H9 (cell line): ENCODE measurements around the gene CFAP97. TPM values are rescaled to one million over a fixed set of nuclear protein-coding genes. Genes with fewer than 3 reads are reported as not detected.

Experiments
- DNase-seq: peaks from one replicate; pipeline ENCODE4 v3.0.0-alpha.2; 2017
- H2AFZ ChIP-seq: one replicate; pipeline ENCODE4 v1.6.1; 2013; ENCODE audit warnings: mild to moderate bottlenecking, low read length, control low read depth, moderate library complexity
- H2AK5ac ChIP-seq: 2 replicates; pipeline ENCODE4 v1.6.1; 2013; ENCODE audit warnings: low read length, control low read depth, mixed read lengths; ENCODE audit not compliant: insufficient read length
- H2BK120ac ChIP-seq: one replicate; pipeline ENCODE4 v1.6.1; 2013; ENCODE audit warnings: low read depth, mild to moderate bottlenecking, low read length, control low read depth, inconsistent platforms; ENCODE audit not compliant: poor library complexity, severe bottlenecking
- H2BK12ac ChIP-seq: 2 replicates; pipeline ENCODE4 v1.6.1; 2013; ENCODE audit warnings: low read length, control low read depth, mixed read lengths, low read depth; ENCODE audit not compliant: insufficient read length
- H2BK15ac ChIP-seq: 2 replicates; pipeline ENCODE4 v1.6.1; 2013; ENCODE audit warnings: low read depth, low read length, control low read depth
- H2BK20ac ChIP-seq: one replicate; pipeline ENCODE4 v1.6.1; 2013; ENCODE audit warnings: low read depth, mild to moderate bottlenecking, low read length, control low read depth, inconsistent platforms; ENCODE audit not compliant: poor library complexity, severe bottlenecking
- H2BK5ac ChIP-seq: 2 replicates; pipeline ENCODE4 v1.6.1; 2013; ENCODE audit warnings: low read length, control low read depth, mixed read lengths; ENCODE audit not compliant: insufficient read length
- H3K14ac ChIP-seq: 2 replicates; pipeline ENCODE4 v1.6.1; 2013; ENCODE audit warnings: low read length, control low read depth; ENCODE audit not compliant: insufficient read depth
- H3K18ac ChIP-seq: 2 replicates; pipeline ENCODE4 v1.6.1; 2013; ENCODE audit warnings: low read depth, mild to moderate bottlenecking, mixed read lengths, low read length, control low read depth; ENCODE audit not compliant: insufficient read length
- H3K23ac ChIP-seq: 2 replicates; pipeline ENCODE4 v1.6.1; 2013; ENCODE audit warnings: low read length, control low read depth, mixed read lengths, low read depth; ENCODE audit not compliant: insufficient read length
- H3K23me2 ChIP-seq: 2 replicates; pipeline ENCODE4 v1.6.1; 2013; ENCODE audit warnings: low read depth, mild to moderate bottlenecking, mixed read lengths, low read length, control low read depth; ENCODE audit not compliant: insufficient read length, poor library complexity, severe bottlenecking
- H3K27ac ChIP-seq: 2 replicates; pipeline ENCODE4 v1.5.1; 2013; ENCODE audit warnings: low read length, control low read depth, mixed read lengths, low read depth; ENCODE audit not compliant: insufficient read length
- H3K27me3 ChIP-seq: 2 replicates; pipeline ENCODE4 v1.6.1; 2013; ENCODE audit warnings: low read length, control low read depth, inconsistent platforms; ENCODE audit not compliant: insufficient read depth
- H3K4ac ChIP-seq: 2 replicates; pipeline ENCODE4 v1.6.1; 2013; ENCODE audit warnings: low read depth, mild to moderate bottlenecking, control low read depth, inconsistent platforms, low read length, moderate library complexity
- H3K4me1 ChIP-seq: 2 replicates; pipeline ENCODE4 v1.6.1; 2013; ENCODE audit warnings: low read length, control low read depth, inconsistent platforms; ENCODE audit not compliant: insufficient read depth
- H3K4me2 ChIP-seq: 2 replicates; pipeline ENCODE4 v1.6.1; 2013; ENCODE audit warnings: low read length, control low read depth, mixed read lengths; ENCODE audit not compliant: insufficient read length, insufficient read depth
- H3K56ac ChIP-seq: 2 replicates; pipeline ENCODE4 v1.6.1; 2013; ENCODE audit warnings: low read depth, mild to moderate bottlenecking, mixed read lengths, low read length, control low read depth; ENCODE audit not compliant: insufficient read length
- H3K79me1 ChIP-seq: 2 replicates; pipeline ENCODE4 v1.6.1; 2013; ENCODE audit warnings: low read depth, mild to moderate bottlenecking, moderate library complexity, low read length, control low read depth, inconsistent platforms; ENCODE audit not compliant: insufficient read depth, poor library complexity, severe bottlenecking
- H3K79me2 ChIP-seq: 2 replicates; pipeline ENCODE4 v1.6.1; 2013; ENCODE audit warnings: low read length, control low read depth, inconsistent platforms; ENCODE audit not compliant: insufficient read depth
- H3K9ac ChIP-seq: 2 replicates; pipeline ENCODE4 v1.6.1; 2013; ENCODE audit warnings: low read length, control low read depth, mixed read lengths; ENCODE audit not compliant: insufficient read length; ENCODE audit errors: extremely low read depth
- H3K9me3 ChIP-seq: one replicate; pipeline ENCODE4 v1.6.1; 2013; ENCODE audit warnings: low read depth, low read length, inconsistent platforms; ENCODE audit not compliant: control insufficient read depth
- H3T11ph ChIP-seq: one replicate; pipeline ENCODE4 v1.6.1; 2013; ENCODE audit warnings: mild to moderate bottlenecking, low read length, control low read depth, inconsistent platforms
- H4K20me1 ChIP-seq: one replicate; pipeline ENCODE4 v1.6.1; 2013; ENCODE audit not compliant: control insufficient read depth, insufficient read length, insufficient read depth
- H4K5ac ChIP-seq: 2 replicates; pipeline ENCODE4 v1.6.1; 2013; ENCODE audit warnings: low read depth, mild to moderate bottlenecking, mixed read lengths, low read length, control low read depth; ENCODE audit not compliant: insufficient read length
- H4K8ac ChIP-seq: replicated peaks from 2 replicates; pipeline ENCODE4 v1.6.1; 2013; ENCODE audit warnings: low read length, control low read depth, mixed read lengths, low read depth; ENCODE audit not compliant: insufficient read length
- H4K91ac ChIP-seq: 2 replicates; pipeline ENCODE4 v1.6.1; 2013; ENCODE audit warnings: low read depth, mild to moderate bottlenecking, moderate library complexity, mixed read lengths, low read length, control low read depth; ENCODE audit not compliant: insufficient read length
- H3K27ac Mint-ChIP-seq, 3 experiments: 2 replicates in 2 of 3; 3 replicates in 1 of 3; pipeline ENCODE4 v1.8.0; 2020 to 2021; ENCODE audit warnings: mixed read lengths in 3 of 3, mild to moderate bottlenecking in 1 of 3, moderate library complexity in 1 of 3
- H3K27me3 Mint-ChIP-seq: 2 replicates; pipeline ENCODE4 v1.8.0; 2021; ENCODE audit warnings: low read depth, mild to moderate bottlenecking, moderate library complexity, mixed read lengths
- H3K36me3 Mint-ChIP-seq, 3 experiments: 2 replicates in 2 of 3; 3 replicates in 1 of 3; pipeline ENCODE4 v1.8.0; 2020 to 2021; ENCODE audit warnings: low read depth in 3 of 3, mixed read lengths in 3 of 3; ENCODE audit not compliant: insufficient read depth in 1 of 3
- H3K4me1 Mint-ChIP-seq, 2 experiments: 2 replicates each; pipeline ENCODE4 v1.8.0; 2020; ENCODE audit warnings: mixed read lengths in 2 of 2
- H3K4me3 Mint-ChIP-seq, 2 experiments: 2 replicates in 1 of 2; 3 replicates in 1 of 2; pipeline ENCODE4 v1.8.0; 2020 to 2021; ENCODE audit warnings: mild to moderate bottlenecking in 2 of 2, mixed read lengths in 2 of 2, moderate library complexity in 1 of 2
- H3K9me3 Mint-ChIP-seq, 2 experiments: 2 replicates in 1 of 2; 3 replicates in 1 of 2; pipeline ENCODE4 v1.8.0; 2020; ENCODE audit warnings: mild to moderate bottlenecking in 2 of 2, mixed read lengths in 2 of 2, moderate library complexity in 1 of 2
- CTCF ChIP-seq: fragments of 200-600 bp; sonication (generic); conservative IDR thresholded peaks from 3 replicates; pipeline ENCODE4 v1.8.0; 2021; ENCODE audit warnings: antibody characterized with exemption, mild to moderate bottlenecking
- WGBS: extraction: QIAGEN DNeasy Blood & Tissue Kit; methylation state at CpG from one replicate; pipeline ENCODE4 v1.1.7; 2013; ENCODE audit warnings: missing lambda C conversion rate, low lambda C conversion rate, mixed read lengths; ENCODE audit not compliant: insufficient read length; ENCODE audit errors: extremely low coverage; 5-methylcytosine and 5-hydroxymethylcytosine counted together
- total RNA-seq: library from RNA; stranded (reverse); gene quantifications from 2 replicates; pipeline ENCODE4 v1.2.1, GENCODE V29; 2021

The CFAP97 gene
- total RNA-seq, 1 experiment from 2014 or later: 39.3 TPM

- H3K36me3 Mint-ChIP-seq: no peaks in the 10 kb centered on the region; a peak in 1 of 7 replicates
- Histone ChIP-seq H2BK5ac (no peak overlapping the region), H3K9ac (no peak overlapping the region), H3T11ph (no peak overlapping the region), H3K27ac (no peak overlapping the region), H2BK120ac (no peak overlapping the region), H4K5ac (no peak overlapping the region), H2AK5ac (no peak overlapping the region), H3K4me2 (no peak overlapping the region), H3K4ac (no peak overlapping the region), H2BK15ac (no peak overlapping the region), H3K23ac (no peak overlapping the region), H3K56ac (no peak overlapping the region), H3K9me3 (no peaks in the 10 kb centered on the region), H3K18ac (no peak overlapping the region), H2BK20ac (no peak overlapping the region), H2BK12ac (no peak overlapping the region), H4K91ac (no peak overlapping the region), H2AFZ (no peak overlapping the region), H3K27me3 (no peaks in the 10 kb centered on the region), H3K79me2 (peaks cover 4% of the 10 kb centered on the region; the same call in 1 of the 2 replicates), H3K23me2 (peaks cover 4% of the 10 kb centered on the region), H4K20me1 (no peaks in the 10 kb centered on the region), H3K4me1 (no peaks in the 10 kb centered on the region; the same call in 1 of the 2 replicates), H3K79me1 (peaks cover 14% of the 10 kb centered on the region), H4K8ac (no peak overlapping the region), H3K14ac (no peak overlapping the region)
- no peaks in the 10 kb centered on the region for H3K27me3 Mint-ChIP-seq
- no peak overlapping the region for H3K27ac Mint-ChIP-seq
- H3K9me3 Mint-ChIP-seq: no peaks in the 10 kb centered on the region; a peak in 1 of 5 replicates
- no CpG with 5 or more reads among the region's 19 CpGs for WGBS
- no peak overlapping the region for H3K4me3 Mint-ChIP-seq
- H3K4me1 Mint-ChIP-seq: no peaks in the 10 kb centered on the region; a peak in 1 of 4 replicates
- TF ChIP-seq CTCF: no peak
- DNase-seq: no peak
Observed at GRCh38 chr4:185229021-185229818, 25.4 kb upstream of the CFAP97 start.
